HG03520 (cell line): ENCODE measurements around the gene MRPS35.

Experiments
- ATAC-seq: cut with Tn5 transposase; IDR thresholded peaks from one replicate; pipeline ENCODE4 v1.9.1; 2021; ENCODE audit warnings: mild to moderate bottlenecking, moderate library complexity; ENCODE audit not compliant: unreplicated experiment

MRPS35 gene

GRCh38 chr12:27771481-27772327 lies 61.1 kb downstream of the MRPS35 start:
- ATAC-seq: no peak

- no peak for ATAC-seq
Measured at GRCh38 chr12:27772328-27773049, 61.9 kb downstream of the MRPS35 start.

- ATAC-seq: no peak
Measured at GRCh38 chr12:27777141-27777540, 66.5 kb downstream of the MRPS35 start.

- no peak for ATAC-seq
Measured at GRCh38 chr12:27778206-27778605, 67.6 kb downstream of the MRPS35 start.

- peak; percentile 40 for ATAC-seq
Measured at GRCh38 chr12:27779416-27779919, 68.8 kb downstream of the MRPS35 start.

- ATAC-seq: peak; percentile 76
Measured at GRCh38 chr12:27779920-27780611, 69.4 kb downstream of the MRPS35 start, which contains the start of the genes KLHL42 and MANSC4. TSS of gene KLHL42 (plus strand) at chr12:27780233. CDS start at chr12:27780331, 98 bp downstream. TSS of gene MANSC4 (minus strand) at chr12:27780236. CDS start at chr12:27771276, 8,960 bp downstream.

GRCh38 chr12:27780612-27781408 lies 70.2 kb downstream of the MRPS35 start:
- peak; percentile 24 for ATAC-seq

- ATAC-seq: no peak
Measured at GRCh38 chr12:27781680-27782079, 71.0 kb downstream of the MRPS35 start.

GRCh38 chr12:27782481-27782880 lies 71.8 kb downstream of the MRPS35 start:
- no peak for ATAC-seq

GRCh38 chr12:27785882-27786570 lies 75.4 kb downstream of the MRPS35 start:
- ATAC-seq: no peak

GRCh38 chr12:27787559-27787958 lies 76.9 kb downstream of the MRPS35 start:
- ATAC-seq: no peak

- ATAC-seq: no peak
Measured at GRCh38 chr12:27790179-27790578, 79.5 kb downstream of the MRPS35 start.

GRCh38 chr12:27794818-27795584 lies 84.4 kb downstream of the MRPS35 start:
- no peak for ATAC-seq

- ATAC-seq: no peak
Measured at GRCh38 chr12:27796128-27796527, 85.5 kb downstream of the MRPS35 start.

GRCh38 chr12:27797301-27798025 lies 86.8 kb downstream of the MRPS35 start:
- no peak for ATAC-seq

GRCh38 chr12:27800819-27801218 lies 90.2 kb downstream of the MRPS35 start:
- no peak for ATAC-seq

GRCh38 chr12:27801630-27802029 lies 91.0 kb downstream of the MRPS35 start:
- ATAC-seq: no peak

- ATAC-seq: no peak
Measured at GRCh38 chr12:27802511-27802910, 91.9 kb downstream of the MRPS35 start.
